Measurements from ENCODE around the gene SLC15A4. TPM values are rescaled to one million over a fixed set of nuclear protein-coding genes. Genes with fewer than 3 reads are reported as not detected.

SLC15A4 gene
- total RNA-seq, 2 donors from 2014 or later = 33.5 to 51.5 TPM

DNA sequence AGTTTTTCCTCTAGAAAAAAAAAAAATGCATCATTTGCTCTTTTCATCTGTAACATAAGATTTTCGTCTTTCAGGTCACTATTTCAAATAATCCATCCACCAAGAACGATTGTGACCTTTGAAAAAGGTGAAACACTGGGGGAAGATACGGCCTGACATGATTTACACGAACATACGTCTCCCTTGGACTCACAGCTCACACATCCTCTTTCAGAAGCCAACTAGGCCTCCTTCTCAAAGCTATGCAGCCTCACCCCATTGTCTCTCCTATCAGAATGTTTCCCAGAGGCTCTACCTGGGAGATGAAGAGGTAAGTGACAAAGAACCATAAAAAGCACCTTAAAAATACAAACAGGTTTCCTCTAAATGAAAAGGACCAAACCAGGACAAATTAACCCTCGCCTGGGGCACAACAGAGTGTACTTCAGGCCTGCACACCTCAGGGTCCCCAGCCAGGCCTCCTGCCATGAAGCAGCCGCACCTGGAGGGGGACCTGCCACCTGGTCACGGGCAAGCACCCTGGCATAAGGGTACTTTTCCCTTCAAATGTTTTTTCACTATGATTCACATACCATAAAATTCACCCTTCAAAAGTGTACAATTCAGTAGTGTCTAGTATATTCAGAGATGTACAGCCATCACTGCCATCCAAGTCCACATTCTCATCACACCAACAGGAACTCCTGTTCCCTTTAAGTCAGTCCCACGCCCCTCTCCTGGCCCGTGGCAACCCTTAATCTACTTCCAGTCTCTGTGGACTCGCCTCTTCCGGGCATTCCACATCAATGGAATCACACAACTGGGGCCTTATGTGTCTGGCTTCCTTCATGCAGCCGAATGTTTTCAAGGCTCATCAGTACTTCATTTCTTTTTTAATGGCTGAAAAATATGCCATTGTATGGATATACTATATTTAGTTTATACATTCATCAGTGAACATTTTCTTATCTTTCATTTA, 5.4 kb downstream of the SLC15A4 start:
- TF ChIP-seq POLR2AphosphoS5 (IDR thresholded peaks at IDR 0.05) (no peak), POLR2A (IDR thresholded peaks at IDR 0.05) (no peak)
- TF ChIP-seq, protein P1, sequence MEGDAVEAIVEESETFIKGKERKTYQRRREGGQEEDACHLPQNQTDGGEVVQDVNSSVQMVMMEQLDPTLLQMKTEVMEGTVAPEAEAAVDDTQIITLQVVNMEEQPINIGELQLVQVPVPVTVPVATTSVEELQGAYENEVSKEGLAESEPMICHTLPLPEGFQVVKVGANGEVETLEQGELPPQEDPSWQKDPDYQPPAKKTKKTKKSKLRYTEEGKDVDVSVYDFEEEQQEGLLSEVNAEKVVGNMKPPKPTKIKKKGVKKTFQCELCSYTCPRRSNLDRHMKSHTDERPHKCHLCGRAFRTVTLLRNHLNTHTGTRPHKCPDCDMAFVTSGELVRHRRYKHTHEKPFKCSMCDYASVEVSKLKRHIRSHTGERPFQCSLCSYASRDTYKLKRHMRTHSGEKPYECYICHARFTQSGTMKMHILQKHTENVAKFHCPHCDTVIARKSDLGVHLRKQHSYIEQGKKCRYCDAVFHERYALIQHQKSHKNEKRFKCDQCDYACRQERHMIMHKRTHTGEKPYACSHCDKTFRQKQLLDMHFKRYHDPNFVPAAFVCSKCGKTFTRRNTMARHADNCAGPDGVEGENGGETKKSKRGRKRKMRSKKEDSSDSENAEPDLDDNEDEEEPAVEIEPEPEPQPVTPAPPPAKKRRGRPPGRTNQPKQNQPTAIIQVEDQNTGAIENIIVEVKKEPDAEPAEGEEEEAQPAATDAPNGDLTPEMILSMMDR (IDR thresholded peaks at IDR 0.05) = no peak
- no peak for DNase-seq (ENCODE audit: low spot score)
- no peak overlapping the region for H3K4me3 ChIP-seq
- peaks cover 10% of the 10 kb centered on the region for H3K4me1 ChIP-seq (replicated peaks)
- intact Hi-C loops (cut with DNase I) = no loop called here
- no peaks in the 10 kb centered on the region for H3K27me3 ChIP-seq (replicated peaks; ENCODE audit: insufficient read depth)
- H3K36me3 ChIP-seq = no peaks in the 10 kb centered on the region
- no peaks in the 10 kb centered on the region for H3K9me3 ChIP-seq
- H3K27ac ChIP-seq = peak overlapping the region; percentile 22 to 28
- WGBS = 59% methylated on average over 13 of the region's 13 CpGs

DNA sequence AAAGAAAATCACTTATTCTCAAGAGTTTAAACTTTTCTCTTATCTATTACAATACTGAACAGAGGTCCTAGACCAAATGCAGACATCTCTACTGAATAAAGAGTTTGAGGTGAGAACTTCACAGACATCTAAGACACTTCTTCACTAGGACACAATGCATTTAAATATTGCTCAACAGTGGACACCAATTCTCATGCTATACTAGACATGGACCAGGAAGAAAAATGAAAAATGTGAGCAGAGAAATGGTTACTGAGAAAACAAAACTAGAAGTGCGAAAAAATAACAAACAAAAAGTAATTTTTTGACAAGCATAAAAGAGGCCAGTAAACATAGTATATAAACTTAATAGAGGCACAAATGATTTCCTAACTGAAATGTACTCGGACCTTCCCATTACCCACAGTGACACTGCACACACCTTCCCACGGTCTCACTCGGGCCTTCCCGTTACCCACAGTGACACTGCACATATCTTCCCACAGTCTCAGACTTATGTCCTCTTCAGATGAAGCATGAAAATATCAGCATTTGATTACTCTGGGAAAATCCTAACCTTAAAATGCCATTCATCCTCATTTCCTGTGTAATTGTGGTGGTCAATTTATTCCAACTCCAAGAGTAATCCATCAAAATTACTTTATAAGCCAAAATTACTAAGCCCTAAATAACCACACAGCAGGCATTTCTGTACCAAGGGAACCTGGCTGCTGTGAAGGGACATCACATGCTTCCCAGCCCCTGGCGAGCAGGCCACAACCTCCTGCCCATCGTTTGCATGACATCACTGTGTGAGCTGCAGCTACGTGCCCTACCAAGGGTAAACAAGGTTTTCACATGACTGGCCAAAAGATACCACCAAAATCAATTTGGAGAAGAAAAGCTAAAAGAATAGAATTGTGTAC, 6.4 kb downstream of the SLC15A4 start:
- WGBS = 46% methylated on average over 8 of the region's 8 CpGs
- TF ChIP-seq, protein P1 (IDR thresholded peaks at IDR 0.05) = no peak
- TF ChIP-seq POLR2A (IDR thresholded peaks at IDR 0.05) (no peak), POLR2AphosphoS5 (IDR thresholded peaks at IDR 0.05) (peak; percentile 48)
- H3K36me3 ChIP-seq = no peaks in the 10 kb centered on the region
- H3K4me1 ChIP-seq (replicated peaks) = peaks cover 5% of the 10 kb centered on the region
- H3K27me3 ChIP-seq (replicated peaks; ENCODE audit: insufficient read depth) = no peaks in the 10 kb centered on the region
- intact Hi-C loops (cut with DNase I) = no loop called here
- DNase-seq (ENCODE audit: low spot score) = no peak
- H3K4me3 ChIP-seq = no peak overlapping the region
- no peaks in the 10 kb centered on the region for H3K9me3 ChIP-seq
- peak overlapping the region in 1 of 2 donors; percentile 22 for H3K27ac ChIP-seq

DNA sequence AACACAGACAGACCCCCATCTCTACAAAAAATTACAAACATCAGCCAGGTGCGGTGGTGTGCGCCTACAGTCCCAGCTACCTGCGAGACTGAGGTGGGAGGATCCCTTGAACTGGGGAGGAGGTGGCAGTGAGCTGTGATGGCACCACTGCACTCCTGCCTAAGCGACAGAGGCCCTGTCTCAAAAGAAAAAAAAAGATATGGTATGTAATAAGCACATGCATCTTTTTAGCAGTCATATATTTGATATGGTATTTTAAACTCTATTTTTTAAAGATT, 7.2 kb downstream of the SLC15A4 start:
- H3K4me1 ChIP-seq (replicated peaks) = no peaks in the 10 kb centered on the region
- WGBS = 93% methylated on average over 4 of the region's 4 CpGs

DNA sequence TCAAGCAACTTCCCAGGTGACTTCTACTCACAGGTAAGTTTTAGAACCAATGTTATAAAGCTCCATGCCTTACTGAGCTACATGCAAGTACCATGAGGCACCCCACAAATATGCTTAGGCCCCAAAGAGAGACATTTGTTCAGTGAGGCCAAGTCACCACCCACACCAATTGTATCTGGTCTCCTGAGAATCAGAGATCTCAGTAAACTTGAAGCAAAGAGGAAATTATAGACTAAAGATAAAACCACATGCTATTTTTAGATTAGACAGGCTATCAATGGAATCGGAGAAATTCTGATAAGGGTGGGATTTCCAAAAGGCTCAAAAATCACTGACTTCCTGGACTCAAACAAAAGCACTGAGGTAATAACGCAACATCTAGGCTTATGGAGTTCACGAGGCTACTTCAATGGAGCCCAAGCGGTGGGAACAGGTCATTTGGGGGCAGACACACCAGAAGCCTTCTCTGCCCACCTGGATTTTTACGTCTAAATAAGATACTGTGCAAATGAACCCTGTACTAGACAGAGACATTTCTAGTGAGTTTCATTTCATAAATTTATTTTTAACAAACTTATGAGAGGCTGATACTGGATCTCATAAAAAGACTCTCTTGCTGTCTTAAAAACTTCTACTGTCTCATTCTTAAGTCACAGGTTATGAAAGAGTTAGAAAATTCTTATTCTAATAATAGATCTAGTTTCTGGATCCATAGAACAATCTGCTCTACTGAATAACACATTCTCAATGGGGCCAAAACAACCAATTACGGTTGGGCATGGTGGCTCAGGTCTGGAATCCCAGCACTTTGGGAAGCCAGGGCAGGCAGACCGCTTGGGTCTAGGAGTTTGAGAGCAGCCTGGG, 7.7 kb downstream of the SLC15A4 start:
- DNase-seq (ENCODE audit: low spot score) = no peak
- 83% methylated on average over 7 of the region's 7 CpGs for WGBS
- intact Hi-C loops (cut with DNase I) = no loop called here
- H3K4me3 ChIP-seq = no peak overlapping the region
- no peaks in the 10 kb centered on the region for H3K9me3 ChIP-seq
- no peak overlapping the region for H3K27ac ChIP-seq
- TF ChIP-seq POLR2AphosphoS5 (IDR thresholded peaks at IDR 0.05) = no peak
- no peak for TF ChIP-seq POLR2A (IDR thresholded peaks at IDR 0.05)
- TF ChIP-seq, protein P1 (IDR thresholded peaks at IDR 0.05) = no peak
- no peaks in the 10 kb centered on the region for H3K36me3 ChIP-seq
- H3K27me3 ChIP-seq (replicated peaks; ENCODE audit: insufficient read depth) = no peaks in the 10 kb centered on the region
- no peaks in the 10 kb centered on the region for H3K4me1 ChIP-seq (replicated peaks)

More for the DNA sequence above, 7.2 kb downstream of the SLC15A4 start:
- intact Hi-C loops (cut with DNase I) = no loop called here
- no peak for TF ChIP-seq POLR2AphosphoS5 (IDR thresholded peaks at IDR 0.05)
- no peak for TF ChIP-seq POLR2A (IDR thresholded peaks at IDR 0.05)
- TF ChIP-seq, protein P1 (IDR thresholded peaks at IDR 0.05) = no peak
- no peak overlapping the region for H3K27ac ChIP-seq
- H3K4me3 ChIP-seq = no peak overlapping the region
- no peaks in the 10 kb centered on the region for H3K36me3 ChIP-seq
- H3K9me3 ChIP-seq = no peaks in the 10 kb centered on the region
- no peaks in the 10 kb centered on the region for H3K27me3 ChIP-seq (replicated peaks; ENCODE audit: insufficient read depth)
- no peak for DNase-seq (ENCODE audit: low spot score)

Measured in prostate gland (tissue), 2 donors.